Breast epithelium (tissue), 4 donors: ENCODE measurements around the gene ZNF846. TPM values are rescaled to one million over a fixed set of nuclear protein-coding genes. Genes with fewer than 3 reads are reported as not detected.

ENCODE experiments used
- DNase-seq, 2 donors: peaks; one replicate each; pipeline ENCODE4 v3.0.0-alpha.2; 2019; ENCODE audit warnings: low spot score in 2 of 2
- H3K27ac ChIP-seq, 2 donors: fragments of 200-600 bp; sonication (generic) in 1 of 2; one replicate each; pipeline ENCODE4 v1.5.1; 2016 to 2019; ENCODE audit warnings: mild to moderate bottlenecking in 1 of 2
- H3K27me3 ChIP-seq, 2 donors: fragments of 200-600 bp; sonication (generic) in 1 of 2; one replicate each; pipeline versions ENCODE4 v1.5.1 to v1.6.0; 2017 to 2019; ENCODE audit warnings: control low read depth in 1 of 2, mild to moderate bottlenecking in 1 of 2
- H3K36me3 ChIP-seq: fragments of 200-600 bp; one replicate; pipeline ENCODE4 v1.5.1; 2019
- H3K4me1 ChIP-seq, 2 donors: fragments of 200-600 bp; sonication (generic); one replicate each; pipeline ENCODE4 v1.5.1; 2016 to 2019; ENCODE audit warnings: control low read depth in 1 of 2
- H3K4me3 ChIP-seq, 3 donors: fragments of 200-600 bp; sonication (generic); 1 replicate in 2 of 3; 2 replicates in 1 of 3; pipeline ENCODE4 v1.5.1; 2016 to 2019; ENCODE audit warnings: mild to moderate bottlenecking in 3 of 3, moderate library complexity in 2 of 3
- H3K9me3 ChIP-seq, 2 donors: fragments of 200-600 bp; sonication (generic) in 1 of 2; one replicate each; pipeline ENCODE4 v1.5.1; 2016 to 2019; ENCODE audit warnings: control low read depth in 1 of 2
- CTCF ChIP-seq, 3 donors: fragments of 450-650 bp; IDR thresholded peaks; one replicate each; pipeline ENCODE4 v1.5.1; 2016 to 2017; ENCODE audit warnings: antibody characterized with exemption in 3 of 3, mild to moderate bottlenecking in 3 of 3, moderate library complexity in 3 of 3
- POLR2A ChIP-seq: fragments of 450-650 bp; IDR thresholded peaks from one replicate; pipeline ENCODE4 v1.6.1; 2016; ENCODE audit warnings: antibody characterized with exemption, mild to moderate bottlenecking, moderate library complexity
- POLR2AphosphoS5 ChIP-seq, 3 donors: sonication (generic); formaldehyde crosslinking; IDR thresholded peaks; one replicate each; pipeline ENCODE4 v1.6.1; 2017; ENCODE audit warnings: antibody characterized with exemption in 3 of 3
- intact Hi-C: fragments of 100-400 bp; cut with DNase I; formaldehyde crosslinking; loops from one replicate; pipeline ENCODE4 v1.15.1; 2023; ENCODE audit warnings: low total_unique reads
- total RNA-seq, 3 donors: library from RNA; depleted of rRNA; stranded (reverse); fragments of >200 nt; gene quantifications; one replicate each; pipeline ENCODE4 v1.1.0, GENCODE V29; 2016

ZNF846 gene
- total RNA-seq, 3 donors from 2014 or later: 10.5 to 26.7 (median 20.8) TPM

- no peak for DNase-seq
- Histone ChIP-seq H3K36me3 (no peaks in the 10 kb centered on the region), H3K9me3 (peaks cover 12 to 19% of the 10 kb centered on the region in 2 donors), H3K27ac (no peak overlapping the region), H3K4me3 (peak overlapping the region in 1 of 3 donors; percentile 19), H3K27me3 (no peaks in the 10 kb centered on the region), H3K4me1 (no peaks in the 10 kb centered on the region)
- no peak for TF ChIP-seq CTCF (IDR thresholded peaks at IDR 0.05)
- no peak for TF ChIP-seq POLR2AphosphoS5 (IDR thresholded peaks at IDR 0.05)
- no peak for TF ChIP-seq POLR2A
- intact Hi-C loops: no loop called here
These were observed 46.7 kb downstream of the ZNF846 start for GRCh38 chr19:9721861-9722260.

GRCh38 chr19:9720541-9720940 is 48.0 kb downstream of the ZNF846 start:
- TF ChIP-seq POLR2AphosphoS5 (IDR thresholded peaks at IDR 0.05): no peak

GRCh38 chr19:9711815-9712214 is 56.7 kb downstream of the ZNF846 start:
- DNase-seq: no peak
- Histone ChIP-seq H3K27me3 (no peaks in the 10 kb centered on the region), H3K4me3 (no peak overlapping the region), H3K27ac (no peak overlapping the region), H3K4me1 (no peaks in the 10 kb centered on the region), H3K36me3 (no peaks in the 10 kb centered on the region), H3K9me3 (peaks cover 15 to 30% of the 10 kb centered on the region in 2 donors)
- no peak for TF ChIP-seq POLR2AphosphoS5 (IDR thresholded peaks at IDR 0.05)
- TF ChIP-seq CTCF (IDR thresholded peaks at IDR 0.05): no peak
- no peak for TF ChIP-seq POLR2A
- intact Hi-C loops: no loop called here

More at GRCh38 chr19:9720541-9720940, 48.0 kb downstream of the ZNF846 start:
- H3K4me1 ChIP-seq: no peaks in the 10 kb centered on the region
- H3K27ac ChIP-seq: no peak overlapping the region
- no peak overlapping the region for H3K4me3 ChIP-seq
- no peak for DNase-seq
- peaks cover 10 to 19% of the 10 kb centered on the region in 2 donors for H3K9me3 ChIP-seq
- intact Hi-C loops: no loop called here
- H3K36me3 ChIP-seq: no peaks in the 10 kb centered on the region
- no peaks in the 10 kb centered on the region for H3K27me3 ChIP-seq

- no peak for TF ChIP-seq POLR2AphosphoS5 (IDR thresholded peaks at IDR 0.05)
- no peak for TF ChIP-seq POLR2A
- TF ChIP-seq CTCF (IDR thresholded peaks at IDR 0.05): no peak
- Histone ChIP-seq H3K4me3 (no peak overlapping the region), H3K27me3 (no peaks in the 10 kb centered on the region), H3K27ac (no peak overlapping the region), H3K36me3 (no peaks in the 10 kb centered on the region), H3K9me3 (peaks cover 15 to 30% of the 10 kb centered on the region in 2 donors), H3K4me1 (no peaks in the 10 kb centered on the region)
- intact Hi-C loops: no loop called here
- DNase-seq: no peak
These were observed 59.2 kb downstream of the ZNF846 start for GRCh38 chr19:9709305-9709704.

- Histone ChIP-seq H3K4me3 (no peak overlapping the region), H3K27ac (no peak overlapping the region), H3K27me3 (no peaks in the 10 kb centered on the region), H3K9me3 (peaks cover 10% of the 10 kb centered on the region in 2 donors), H3K36me3 (no peaks in the 10 kb centered on the region), H3K4me1 (no peaks in the 10 kb centered on the region)
- no peak for DNase-seq
- intact Hi-C loops: no loop called here
- TF ChIP-seq POLR2A (no peak), POLR2AphosphoS5 (IDR thresholded peaks at IDR 0.05) (no peak), CTCF (IDR thresholded peaks at IDR 0.05) (no peak)
These were observed 62.7 kb downstream of the ZNF846 start for GRCh38 chr19:9705836-9706235.

- no peak for DNase-seq
- H3K4me3 ChIP-seq: no peak overlapping the region
- H3K36me3 ChIP-seq: no peaks in the 10 kb centered on the region
- H3K9me3 ChIP-seq: peaks cover 2 to 8% of the 10 kb centered on the region in 2 donors
- TF ChIP-seq CTCF (IDR thresholded peaks at IDR 0.05) (no peak), POLR2AphosphoS5 (IDR thresholded peaks at IDR 0.05) (no peak), POLR2A (no peak)
- H3K4me1 ChIP-seq: no peaks in the 10 kb centered on the region
- intact Hi-C loops: no loop called here
- H3K27ac ChIP-seq: no peak overlapping the region
- no peaks in the 10 kb centered on the region for H3K27me3 ChIP-seq
These were observed 66.4 kb downstream of the ZNF846 start for GRCh38 chr19:9702186-9702585.
